Stomach (tissue), 4 donors: ENCODE results near the gene BZW1.

Experiments used
- EP300 ChIP-seq: sonication (generic); formaldehyde crosslinking; IDR thresholded peaks from one replicate; pipeline ENCODE4 v1.6.1; 2017; ENCODE audit warnings: antibody characterized with exemption
- POLR2A ChIP-seq, 4 donors: fragments of 450-650 bp; IDR thresholded peaks; one replicate each; pipeline ENCODE4 v1.6.1; 2016; ENCODE audit warnings: antibody characterized with exemption in 4 of 4, control low read depth in 2 of 4, mild to moderate bottlenecking in 1 of 4, moderate library complexity in 1 of 4
- POLR2AphosphoS5 ChIP-seq, 3 donors: sonication (generic); formaldehyde crosslinking; IDR thresholded peaks; one replicate each; pipeline ENCODE4 v1.6.1; 2016; ENCODE audit warnings: antibody characterized with exemption in 3 of 3
- TF ChIP-seq, protein P1 (sequence below), 7 experiments: fragments of 450-650 bp in 4 of 7; fragments of 200-600 bp in 3 of 7; sonication (generic) in 3 of 7; IDR thresholded peaks; one replicate each; pipeline ENCODE4 v1.5.1; 2016 to 2019; ENCODE audit warnings: antibody characterized with exemption in 7 of 7, control low read depth in 2 of 7, mild to moderate bottlenecking in 1 of 7

DNA sequence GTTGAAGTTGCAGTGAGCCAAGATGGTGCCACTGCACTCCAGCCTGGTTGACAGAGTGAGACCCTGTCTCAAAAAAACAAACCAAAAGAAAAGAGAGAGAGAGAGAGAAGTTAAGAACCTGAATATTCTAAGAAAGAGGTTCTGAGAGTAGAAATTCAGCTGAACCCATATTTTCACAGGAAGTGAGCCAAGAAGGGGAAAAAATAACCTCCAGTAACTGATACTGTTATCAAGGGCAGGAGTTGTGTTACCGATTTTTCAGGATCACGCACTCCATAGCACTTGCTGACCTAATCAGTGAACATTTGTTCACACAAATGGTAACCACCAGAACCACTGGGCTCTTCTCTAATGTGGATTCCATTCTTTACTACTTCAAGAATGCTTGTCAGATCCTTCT lies 39.1 kb upstream of the BZW1 start:
- TF ChIP-seq, protein P1, sequence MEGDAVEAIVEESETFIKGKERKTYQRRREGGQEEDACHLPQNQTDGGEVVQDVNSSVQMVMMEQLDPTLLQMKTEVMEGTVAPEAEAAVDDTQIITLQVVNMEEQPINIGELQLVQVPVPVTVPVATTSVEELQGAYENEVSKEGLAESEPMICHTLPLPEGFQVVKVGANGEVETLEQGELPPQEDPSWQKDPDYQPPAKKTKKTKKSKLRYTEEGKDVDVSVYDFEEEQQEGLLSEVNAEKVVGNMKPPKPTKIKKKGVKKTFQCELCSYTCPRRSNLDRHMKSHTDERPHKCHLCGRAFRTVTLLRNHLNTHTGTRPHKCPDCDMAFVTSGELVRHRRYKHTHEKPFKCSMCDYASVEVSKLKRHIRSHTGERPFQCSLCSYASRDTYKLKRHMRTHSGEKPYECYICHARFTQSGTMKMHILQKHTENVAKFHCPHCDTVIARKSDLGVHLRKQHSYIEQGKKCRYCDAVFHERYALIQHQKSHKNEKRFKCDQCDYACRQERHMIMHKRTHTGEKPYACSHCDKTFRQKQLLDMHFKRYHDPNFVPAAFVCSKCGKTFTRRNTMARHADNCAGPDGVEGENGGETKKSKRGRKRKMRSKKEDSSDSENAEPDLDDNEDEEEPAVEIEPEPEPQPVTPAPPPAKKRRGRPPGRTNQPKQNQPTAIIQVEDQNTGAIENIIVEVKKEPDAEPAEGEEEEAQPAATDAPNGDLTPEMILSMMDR (IDR thresholded peaks at IDR 0.05): no peak
- TF ChIP-seq POLR2A (IDR thresholded peaks at IDR 0.05) (no peak), EP300 (no peak), POLR2AphosphoS5 (IDR thresholded peaks at IDR 0.05) (no peak)
